ENCODE data around the gene LSM14A. TPM values are rescaled to one million over a fixed set of nuclear protein-coding genes. Genes with fewer than 3 reads are reported as not detected.
"Not testable (repeated sequence)": the region's sequence is repeated elsewhere in the genome, so short reads cannot be mapped to it uniquely, and the experiment has no call there.

Gene LSM14A
- total RNA-seq, 2 donors from 2014 or later: 145 to 189 TPM

DNA sequence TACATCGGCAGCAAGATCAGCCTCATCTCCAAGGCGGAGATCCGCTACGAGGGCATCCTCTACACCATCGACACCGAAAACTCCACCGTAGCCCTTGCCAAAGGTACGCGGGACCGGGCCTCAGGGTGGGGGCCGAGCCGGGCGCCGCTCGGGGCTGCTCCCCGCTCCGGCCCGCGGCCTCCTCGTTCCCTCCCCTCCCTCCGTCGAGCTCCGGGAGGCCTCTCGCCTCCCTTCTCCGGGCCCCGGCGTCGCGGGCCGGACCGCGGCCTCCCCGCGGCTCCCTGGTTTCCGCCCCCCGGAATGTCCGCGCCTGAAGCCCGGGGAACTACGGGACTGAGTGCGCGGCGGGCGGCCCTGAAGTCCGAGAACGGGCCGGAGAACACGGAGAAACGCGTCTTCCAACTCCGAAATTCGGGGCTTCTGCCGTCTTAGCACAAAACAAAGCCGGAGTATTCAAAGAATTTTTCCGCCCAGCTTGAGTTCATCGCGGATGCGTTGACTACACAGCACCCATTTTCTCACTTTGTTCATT is 423 bp downstream of the LSM14A start:
- TF ChIP-seq, protein P1, sequence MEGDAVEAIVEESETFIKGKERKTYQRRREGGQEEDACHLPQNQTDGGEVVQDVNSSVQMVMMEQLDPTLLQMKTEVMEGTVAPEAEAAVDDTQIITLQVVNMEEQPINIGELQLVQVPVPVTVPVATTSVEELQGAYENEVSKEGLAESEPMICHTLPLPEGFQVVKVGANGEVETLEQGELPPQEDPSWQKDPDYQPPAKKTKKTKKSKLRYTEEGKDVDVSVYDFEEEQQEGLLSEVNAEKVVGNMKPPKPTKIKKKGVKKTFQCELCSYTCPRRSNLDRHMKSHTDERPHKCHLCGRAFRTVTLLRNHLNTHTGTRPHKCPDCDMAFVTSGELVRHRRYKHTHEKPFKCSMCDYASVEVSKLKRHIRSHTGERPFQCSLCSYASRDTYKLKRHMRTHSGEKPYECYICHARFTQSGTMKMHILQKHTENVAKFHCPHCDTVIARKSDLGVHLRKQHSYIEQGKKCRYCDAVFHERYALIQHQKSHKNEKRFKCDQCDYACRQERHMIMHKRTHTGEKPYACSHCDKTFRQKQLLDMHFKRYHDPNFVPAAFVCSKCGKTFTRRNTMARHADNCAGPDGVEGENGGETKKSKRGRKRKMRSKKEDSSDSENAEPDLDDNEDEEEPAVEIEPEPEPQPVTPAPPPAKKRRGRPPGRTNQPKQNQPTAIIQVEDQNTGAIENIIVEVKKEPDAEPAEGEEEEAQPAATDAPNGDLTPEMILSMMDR (IDR thresholded peaks at IDR 0.05): peak in 1 of 4 experiments; percentile 7
- no peak for TF ChIP-seq POLR2AphosphoS5 (IDR thresholded peaks at IDR 0.05)
- Histone ChIP-seq H3K27me3 (replicated peaks; ENCODE audit: insufficient read depth) (no peaks in the 10 kb centered on the region), H3K27ac (peak overlapping the region; percentile 99), H3K4me3 (peak overlapping the region; percentile 89 to 96), H3K4me1 (replicated peaks) (peaks cover 4% of the 10 kb centered on the region), H3K36me3 (no peaks in the 10 kb centered on the region), H3K9me3 (no peaks in the 10 kb centered on the region)
- WGBS: under 1% methylated on average over 42 of the region's 58 CpGs
- intact Hi-C loops (cut with DNase I): loop anchor here (10.0 kb wide), 1 partner anchor 82 kb away; the partner anchor contains the start of gene GARRE1
- DNase-seq (ENCODE audit: low spot score): no peak

GRCh38 chr19:34173193-34173956 is 1.1 kb downstream of the LSM14A start:
- Histone ChIP-seq H3K4me3 (peak overlapping the region; percentile 89 to 96), H3K36me3 (no peaks in the 10 kb centered on the region), H3K9me3 (no peaks in the 10 kb centered on the region), H3K27ac (peak overlapping the region; percentile 99), H3K27me3 (replicated peaks; ENCODE audit: insufficient read depth) (no peaks in the 10 kb centered on the region), H3K4me1 (replicated peaks) (peaks cover 8% of the 10 kb centered on the region)
- DNase-seq (ENCODE audit: low spot score): peak; percentile 65
- intact Hi-C loops (cut with DNase I): loop anchor here (10.0 kb wide), 1 partner anchor 81 kb away; the partner anchor contains the start of gene GARRE1
- 2% methylated on average over 23 of the region's 23 CpGs for WGBS
- TF ChIP-seq POLR2A (IDR thresholded peaks at IDR 0.05) (peak; percentile 18), POLR2AphosphoS5 (IDR thresholded peaks at IDR 0.05) (peak; percentile 76)
- TF ChIP-seq, protein P1 (IDR thresholded peaks at IDR 0.05): no peak

- 73% methylated on average over 8 of the region's 8 CpGs for WGBS
- intact Hi-C loops (cut with DNase I): loop anchor here (2.0 to 10.0 kb wide), 2 partner anchors 40 to 80 kb away; partner anchors contain the start of gene GARRE1
- not testable (repeated sequence) for H3K4me1 ChIP-seq (replicated peaks); H3K4me3 ChIP-seq; H3K27ac ChIP-seq; H3K9me3 ChIP-seq; DNase-seq (ENCODE audit: low spot score); H3K27me3 ChIP-seq (replicated peaks; ENCODE audit: insufficient read depth); H3K36me3 ChIP-seq
Measured at GRCh38 chr19:34175173-34175572, 2.9 kb downstream of the LSM14A start.

DNA sequence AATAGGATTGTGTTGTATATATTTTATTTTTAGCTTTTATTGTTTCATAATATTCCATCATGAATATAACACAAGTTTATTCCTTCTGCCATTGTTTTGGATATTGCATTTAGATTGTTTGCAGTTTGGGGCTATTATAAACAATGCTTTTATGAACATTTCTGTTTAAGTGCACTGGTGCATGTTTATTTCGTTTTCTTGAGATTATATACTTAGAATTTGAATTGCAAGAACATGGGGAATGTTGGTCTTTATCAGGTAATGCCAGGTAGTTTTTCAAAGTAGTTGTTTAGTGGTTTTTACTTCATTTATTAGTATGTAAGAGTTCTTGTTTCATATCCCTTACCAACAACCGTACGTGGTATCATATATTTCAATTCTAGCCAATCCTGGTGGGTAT is 4.3 kb downstream of the LSM14A start:
- no peak overlapping the region for H3K4me3 ChIP-seq
- 48% methylated on average over 3 of the region's 3 CpGs for WGBS
- H3K9me3 ChIP-seq: no peaks in the 10 kb centered on the region
- peaks cover 8% of the 10 kb centered on the region for H3K4me1 ChIP-seq (replicated peaks)
- no peaks in the 10 kb centered on the region for H3K36me3 ChIP-seq
- no peak overlapping the region for H3K27ac ChIP-seq
- no peak for DNase-seq (ENCODE audit: low spot score)
- H3K27me3 ChIP-seq (replicated peaks; ENCODE audit: insufficient read depth): no peaks in the 10 kb centered on the region
- TF ChIP-seq, protein P1 (IDR thresholded peaks at IDR 0.05): no peak
- TF ChIP-seq POLR2A (IDR thresholded peaks at IDR 0.05) (no peak), POLR2AphosphoS5 (IDR thresholded peaks at IDR 0.05) (no peak)
- intact Hi-C loops (cut with DNase I): loop anchor here (10.0 kb wide), 1 partner anchor 78 kb away; the partner anchor contains the start of gene GARRE1

GRCh38 chr19:34178274-34178610 is 5.9 kb downstream of the LSM14A start:
- Histone ChIP-seq H3K4me3 (no peak overlapping the region), H3K9me3 (no peaks in the 10 kb centered on the region), H3K27ac (no peak overlapping the region), H3K4me1 (replicated peaks) (peaks cover 7% of the 10 kb centered on the region), H3K27me3 (replicated peaks; ENCODE audit: insufficient read depth) (no peaks in the 10 kb centered on the region), H3K36me3 (no peaks in the 10 kb centered on the region)
- DNase-seq (ENCODE audit: low spot score): no peak
- 53% methylated on average over 2 of the region's 2 CpGs for WGBS
- intact Hi-C loops (cut with DNase I): loop anchor here (10.0 kb wide), 1 partner anchor 77 kb away; the partner anchor contains the start of gene GARRE1
- TF ChIP-seq POLR2AphosphoS5 (IDR thresholded peaks at IDR 0.05): no peak
- no peak for TF ChIP-seq POLR2A (IDR thresholded peaks at IDR 0.05)
- TF ChIP-seq, protein P1 (IDR thresholded peaks at IDR 0.05): no peak

Measured in prostate gland (tissue), 2 donors.